Glutamatergic neuron (in vitro differentiated cells): ENCODE measurements around the gene MS4A12. TPM values are rescaled to one million over a fixed set of nuclear protein-coding genes. Genes with fewer than 3 reads are reported as not detected.

Experiments used
- DNase-seq: peaks from one replicate; pipeline ENCODE4 v3.0.0; 2022
- H3K27ac Mint-ChIP-seq: one replicate; pipeline ENCODE4 v1.8.0; 2020; ENCODE audit warnings: mild to moderate bottlenecking, mixed read lengths, inconsistent platforms; ENCODE audit not compliant: unreplicated experiment
- H3K27me3 Mint-ChIP-seq: one replicate; pipeline ENCODE4 v1.8.0; 2020; ENCODE audit warnings: mild to moderate bottlenecking, moderate library complexity, mixed read lengths, inconsistent platforms; ENCODE audit not compliant: unreplicated experiment
- H3K36me3 Mint-ChIP-seq: one replicate; pipeline ENCODE4 v1.8.0; 2020; ENCODE audit warnings: mild to moderate bottlenecking, mixed read lengths, inconsistent platforms; ENCODE audit not compliant: unreplicated experiment
- H3K4me1 Mint-ChIP-seq: one replicate; pipeline ENCODE4 v1.8.0; 2020; ENCODE audit warnings: mild to moderate bottlenecking, low read depth, mixed read lengths, inconsistent platforms; ENCODE audit not compliant: unreplicated experiment
- H3K4me3 Mint-ChIP-seq: one replicate; pipeline ENCODE4 v1.8.0; 2020; ENCODE audit warnings: mild to moderate bottlenecking, mixed read lengths, inconsistent platforms; ENCODE audit not compliant: unreplicated experiment
- H3K9me3 Mint-ChIP-seq: one replicate; pipeline ENCODE4 v1.8.0; 2020; ENCODE audit warnings: mild to moderate bottlenecking, moderate library complexity, mixed read lengths, inconsistent platforms; ENCODE audit not compliant: unreplicated experiment
- total RNA-seq: library from RNA; stranded (reverse); fragmentation: NEBNext Ultra II Directional; extraction: Animal tissue kit (Norgen Biotek cat#: 25700); gene quantifications from one replicate; pipeline ENCODE4 v1.2.1, GENCODE V29; 2021; ENCODE audit not compliant: unreplicated experiment
- TF ChIP-seq, protein P1 (sequence below): fragments of 200-600 bp; sonication (generic); IDR thresholded peaks from one replicate; pipeline ENCODE4 v1.5.0; 2021; ENCODE audit not compliant: partially characterized antibody, unreplicated experiment

The MS4A12 gene
- total RNA-seq, 1 donor from 2014 or later: not detected

DNA sequence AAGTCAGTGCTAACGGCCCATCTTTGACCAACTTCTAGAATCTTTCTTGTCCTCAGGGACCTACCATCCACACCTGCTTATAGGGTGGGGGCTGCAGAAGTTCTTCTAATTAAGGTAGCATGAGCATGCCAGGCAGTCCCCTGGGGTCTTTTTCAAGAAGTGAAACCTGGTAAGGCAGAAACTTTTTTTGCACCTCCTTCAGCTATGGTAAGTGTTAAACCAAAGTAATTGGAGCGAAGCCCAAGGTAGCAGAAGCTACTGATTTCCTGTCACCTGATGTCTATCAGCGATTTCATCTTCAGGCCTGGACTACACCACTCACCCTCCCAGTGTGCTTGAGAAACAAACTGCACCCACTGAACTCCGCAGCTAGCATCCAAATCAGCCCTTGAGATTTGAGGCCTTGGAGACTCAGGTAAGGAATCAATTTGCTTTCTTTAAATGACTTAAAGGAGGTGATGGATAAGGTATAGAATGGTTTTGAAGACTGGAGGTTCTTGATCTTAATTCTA lies 37.0 kb upstream of the MS4A12 start, which contains the start of gene MS4A1:
MS4A1 (plus strand) TSS at position 317 of the 512 bp plus-strand sequence. CDS start 6,528 bp downstream, outside the sequence.
- no peaks in the 10 kb centered on the region for H3K4me1 Mint-ChIP-seq
- DNase-seq: no peak
- H3K27me3 Mint-ChIP-seq: no peaks in the 10 kb centered on the region
- H3K27ac Mint-ChIP-seq: no peak within 1 kb of the TSS
- H3K4me3 Mint-ChIP-seq: no peak within 1 kb of the TSS
- peaks cover 2% of the 10 kb centered on the region for H3K9me3 Mint-ChIP-seq
- TF ChIP-seq, protein P1, sequence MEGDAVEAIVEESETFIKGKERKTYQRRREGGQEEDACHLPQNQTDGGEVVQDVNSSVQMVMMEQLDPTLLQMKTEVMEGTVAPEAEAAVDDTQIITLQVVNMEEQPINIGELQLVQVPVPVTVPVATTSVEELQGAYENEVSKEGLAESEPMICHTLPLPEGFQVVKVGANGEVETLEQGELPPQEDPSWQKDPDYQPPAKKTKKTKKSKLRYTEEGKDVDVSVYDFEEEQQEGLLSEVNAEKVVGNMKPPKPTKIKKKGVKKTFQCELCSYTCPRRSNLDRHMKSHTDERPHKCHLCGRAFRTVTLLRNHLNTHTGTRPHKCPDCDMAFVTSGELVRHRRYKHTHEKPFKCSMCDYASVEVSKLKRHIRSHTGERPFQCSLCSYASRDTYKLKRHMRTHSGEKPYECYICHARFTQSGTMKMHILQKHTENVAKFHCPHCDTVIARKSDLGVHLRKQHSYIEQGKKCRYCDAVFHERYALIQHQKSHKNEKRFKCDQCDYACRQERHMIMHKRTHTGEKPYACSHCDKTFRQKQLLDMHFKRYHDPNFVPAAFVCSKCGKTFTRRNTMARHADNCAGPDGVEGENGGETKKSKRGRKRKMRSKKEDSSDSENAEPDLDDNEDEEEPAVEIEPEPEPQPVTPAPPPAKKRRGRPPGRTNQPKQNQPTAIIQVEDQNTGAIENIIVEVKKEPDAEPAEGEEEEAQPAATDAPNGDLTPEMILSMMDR: no peak
- no peaks in the 10 kb centered on the region for H3K36me3 Mint-ChIP-seq

DNA sequence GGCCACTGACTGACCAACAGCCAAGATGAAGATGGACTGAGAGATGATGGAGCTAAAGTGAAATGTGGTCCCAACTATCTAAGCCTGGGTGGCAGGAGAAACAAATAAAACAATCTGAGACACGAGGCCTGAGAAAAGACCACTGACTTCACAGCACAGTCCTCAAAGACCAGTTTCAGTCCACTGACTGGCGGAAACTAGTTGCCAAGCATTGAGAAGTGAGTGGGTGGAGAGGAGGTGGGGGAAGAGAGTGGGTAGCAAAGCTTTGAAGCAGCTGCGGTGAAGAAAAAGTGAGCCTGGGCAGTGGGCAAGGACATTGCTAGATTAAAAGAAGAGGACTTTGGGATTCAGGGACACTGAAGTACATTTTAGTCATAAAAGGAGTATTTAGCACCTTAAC lies 35.0 kb upstream of the MS4A12 start:
- no peaks in the 10 kb centered on the region for H3K27me3 Mint-ChIP-seq
- no peaks in the 10 kb centered on the region for H3K36me3 Mint-ChIP-seq
- H3K4me1 Mint-ChIP-seq: no peaks in the 10 kb centered on the region
- DNase-seq: no peak
- H3K9me3 Mint-ChIP-seq: no peaks in the 10 kb centered on the region
- no peak overlapping the region for H3K27ac Mint-ChIP-seq
- H3K4me3 Mint-ChIP-seq: no peak overlapping the region
- TF ChIP-seq, protein P1: no peak

DNA sequence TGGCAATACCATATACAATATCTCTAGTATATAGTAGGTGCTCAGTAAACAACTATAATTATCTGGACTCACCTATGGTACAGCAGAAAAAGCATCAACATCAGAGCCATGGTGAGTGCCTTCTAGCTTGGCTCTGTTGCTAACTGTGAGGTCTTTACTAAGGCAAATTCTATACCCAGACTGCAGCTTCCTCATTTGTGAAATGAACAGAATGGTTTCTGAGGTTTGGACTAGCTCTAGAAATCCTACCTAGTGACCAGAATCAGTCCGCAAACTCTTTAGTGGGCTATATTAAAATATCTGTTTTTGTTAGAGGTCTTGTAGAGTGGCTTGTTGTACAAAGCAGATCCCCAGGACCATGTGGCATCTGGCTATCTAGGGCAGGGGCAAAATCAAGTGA lies 33.2 kb upstream of the MS4A12 start:
- TF ChIP-seq, protein P1: no peak
- H3K27me3 Mint-ChIP-seq: no peaks in the 10 kb centered on the region
- no peak overlapping the region for H3K4me3 Mint-ChIP-seq
- no peak for DNase-seq
- H3K4me1 Mint-ChIP-seq: peaks cover 2% of the 10 kb centered on the region
- H3K9me3 Mint-ChIP-seq: no peaks in the 10 kb centered on the region
- H3K36me3 Mint-ChIP-seq: no peaks in the 10 kb centered on the region
- no peak overlapping the region for H3K27ac Mint-ChIP-seq

DNA sequence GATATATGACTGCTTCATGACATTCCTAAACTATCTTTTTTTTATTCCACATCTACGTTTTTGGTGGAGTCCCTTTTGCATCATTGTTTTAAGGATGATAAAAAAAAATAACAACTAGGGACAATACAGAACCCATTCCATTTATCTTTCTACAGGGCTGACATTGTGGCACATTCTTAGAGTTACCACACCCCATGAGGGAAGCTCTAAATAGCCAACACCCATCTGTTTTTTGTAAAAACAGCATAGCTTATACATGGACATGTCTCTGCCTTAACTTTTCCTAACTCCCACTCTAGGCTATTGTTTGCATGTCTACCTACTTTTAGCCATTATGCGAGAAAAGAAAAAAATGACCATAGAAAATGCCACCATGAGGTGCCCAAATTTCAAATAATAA lies 23.7 kb upstream of the MS4A12 start:
- Mint-ChIP-seq H3K4me3 (no peak overlapping the region), H3K27ac (no peak overlapping the region), H3K27me3 (no peaks in the 10 kb centered on the region), H3K4me1 (no peaks in the 10 kb centered on the region), H3K9me3 (no peaks in the 10 kb centered on the region), H3K36me3 (no peaks in the 10 kb centered on the region)
- DNase-seq: no peak
- TF ChIP-seq, protein P1: no peak

DNA sequence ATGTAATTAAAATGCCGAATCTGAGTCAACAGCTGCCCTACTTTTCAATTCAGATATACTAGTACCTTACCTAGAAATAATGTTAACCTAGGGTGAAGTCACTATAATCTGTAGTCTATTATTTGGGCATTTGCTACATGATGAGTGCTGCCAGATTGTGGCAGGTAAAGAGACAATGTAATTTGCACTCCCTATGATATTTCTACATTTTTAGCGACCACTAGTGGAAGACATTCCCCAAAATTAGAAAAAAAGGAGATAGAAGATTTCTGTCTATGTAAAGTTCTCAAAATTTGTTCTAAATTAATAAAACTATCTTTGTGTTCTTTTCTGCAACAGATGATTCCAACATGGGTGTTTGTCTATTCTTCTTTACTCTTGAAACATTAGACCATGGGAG lies 22.9 kb upstream of the MS4A12 start:
- TF ChIP-seq, protein P1: no peak
- Mint-ChIP-seq H3K36me3 (no peaks in the 10 kb centered on the region), H3K27me3 (no peaks in the 10 kb centered on the region), H3K27ac (no peak overlapping the region), H3K9me3 (no peaks in the 10 kb centered on the region), H3K4me3 (no peak overlapping the region), H3K4me1 (no peaks in the 10 kb centered on the region)
- DNase-seq: no peak
